Astrocyte of the cerebellum (primary cell): Measurements from ENCODE around the gene STAT4.

Experiments
- DNase-seq: peaks from one replicate; pipeline ENCODE4 v3.0.0-alpha.2; 2011; ENCODE audit warnings: low read depth
- H3K4me3 ChIP-seq: 2 replicates; pipeline ENCODE4 v1.5.1; 2011; ENCODE audit warnings: mild to moderate bottlenecking, low read depth, low read length, moderate library complexity
- in situ Hi-C: cut with HindIII; loops from 2 replicates; pipeline ENCODE4 v1.10.0; 2017; ENCODE audit warnings: low sequenced_read_pairs
- TF ChIP-seq, protein P1 (sequence below): IDR thresholded peaks from 2 replicates; pipeline ENCODE4 v1.5.1; 2012; ENCODE audit warnings: low read length, low read depth, moderate library complexity, mild to moderate bottlenecking; ENCODE audit errors: missing control alignments

STAT4 gene

DNA sequence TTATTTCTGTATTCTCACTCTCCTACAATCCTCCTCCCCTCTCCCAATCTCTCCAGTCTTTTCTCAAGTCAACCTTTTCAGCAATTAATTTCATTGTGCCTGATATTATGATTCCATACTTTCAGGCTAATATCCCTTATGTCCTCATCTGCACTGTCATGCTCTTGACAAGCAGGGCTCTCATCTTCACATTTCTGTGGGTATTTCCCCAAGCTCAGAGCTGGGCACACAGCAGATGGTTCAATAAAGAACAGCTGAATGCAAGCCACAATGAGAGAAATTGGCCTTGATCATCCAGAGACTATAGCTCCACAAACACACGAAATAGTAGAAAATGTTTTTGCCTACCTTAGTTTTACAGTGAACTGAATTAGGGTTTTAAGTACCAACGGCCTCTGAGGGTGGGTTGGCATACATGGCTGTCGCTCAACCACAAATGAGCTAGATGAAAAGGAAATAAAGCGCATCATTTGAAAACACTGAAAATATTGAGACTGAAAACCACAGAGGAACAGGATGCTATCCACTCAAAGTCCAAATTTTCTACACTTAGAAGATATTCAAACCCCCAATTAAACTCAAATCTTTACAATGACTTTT is 89.3 kb downstream of the STAT4 start:
- no peak overlapping the region for H3K4me3 ChIP-seq
- TF ChIP-seq, protein P1, sequence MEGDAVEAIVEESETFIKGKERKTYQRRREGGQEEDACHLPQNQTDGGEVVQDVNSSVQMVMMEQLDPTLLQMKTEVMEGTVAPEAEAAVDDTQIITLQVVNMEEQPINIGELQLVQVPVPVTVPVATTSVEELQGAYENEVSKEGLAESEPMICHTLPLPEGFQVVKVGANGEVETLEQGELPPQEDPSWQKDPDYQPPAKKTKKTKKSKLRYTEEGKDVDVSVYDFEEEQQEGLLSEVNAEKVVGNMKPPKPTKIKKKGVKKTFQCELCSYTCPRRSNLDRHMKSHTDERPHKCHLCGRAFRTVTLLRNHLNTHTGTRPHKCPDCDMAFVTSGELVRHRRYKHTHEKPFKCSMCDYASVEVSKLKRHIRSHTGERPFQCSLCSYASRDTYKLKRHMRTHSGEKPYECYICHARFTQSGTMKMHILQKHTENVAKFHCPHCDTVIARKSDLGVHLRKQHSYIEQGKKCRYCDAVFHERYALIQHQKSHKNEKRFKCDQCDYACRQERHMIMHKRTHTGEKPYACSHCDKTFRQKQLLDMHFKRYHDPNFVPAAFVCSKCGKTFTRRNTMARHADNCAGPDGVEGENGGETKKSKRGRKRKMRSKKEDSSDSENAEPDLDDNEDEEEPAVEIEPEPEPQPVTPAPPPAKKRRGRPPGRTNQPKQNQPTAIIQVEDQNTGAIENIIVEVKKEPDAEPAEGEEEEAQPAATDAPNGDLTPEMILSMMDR: no peak
- no peak for DNase-seq
- in situ Hi-C loops: no loop called here

DNA sequence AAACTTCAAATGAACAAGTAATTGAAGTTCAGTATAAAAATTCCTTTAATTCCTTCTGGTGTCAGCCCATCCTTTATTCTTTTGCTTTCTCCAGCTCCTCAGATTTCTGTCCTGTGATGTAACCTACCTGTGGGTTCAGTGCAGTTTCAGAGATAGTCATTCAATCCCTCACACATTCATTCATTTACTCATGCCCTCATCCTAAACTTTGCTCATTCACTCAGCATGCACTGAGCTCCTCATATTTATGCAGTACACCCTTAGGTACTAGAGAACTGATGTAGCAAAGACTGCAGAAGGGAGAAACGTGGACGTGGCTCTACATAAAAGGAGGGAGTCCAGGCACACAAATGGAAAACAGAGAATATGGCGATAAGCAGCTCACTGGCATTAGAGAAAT is 91.5 kb downstream of the STAT4 start:
- in situ Hi-C loops: no loop called here
- DNase-seq: no peak
- H3K4me3 ChIP-seq: no peak overlapping the region
- TF ChIP-seq, protein P1: no peak

DNA sequence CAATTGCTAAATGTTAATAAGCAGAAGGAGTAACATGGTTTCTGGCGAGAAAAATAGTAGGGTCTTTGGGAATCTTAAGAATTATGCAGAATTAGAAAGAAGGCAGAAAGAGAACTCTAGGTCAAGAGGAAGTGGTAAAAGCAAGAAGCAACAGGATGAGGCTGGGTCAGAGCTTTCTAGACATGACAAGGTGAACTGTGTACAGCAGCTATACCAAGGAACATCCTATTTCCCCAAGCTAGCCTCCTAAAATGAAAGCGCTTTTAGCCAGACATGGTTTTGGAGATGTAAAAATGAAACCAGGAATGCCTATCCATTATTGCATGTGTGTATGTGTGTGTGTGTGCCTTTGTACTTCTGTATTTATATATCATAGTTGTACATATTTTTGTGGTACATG is 94.6 kb downstream of the STAT4 start:
- no peak for DNase-seq
- TF ChIP-seq, protein P1: no peak
- H3K4me3 ChIP-seq: no peak overlapping the region
- in situ Hi-C loops: no loop called here

DNA sequence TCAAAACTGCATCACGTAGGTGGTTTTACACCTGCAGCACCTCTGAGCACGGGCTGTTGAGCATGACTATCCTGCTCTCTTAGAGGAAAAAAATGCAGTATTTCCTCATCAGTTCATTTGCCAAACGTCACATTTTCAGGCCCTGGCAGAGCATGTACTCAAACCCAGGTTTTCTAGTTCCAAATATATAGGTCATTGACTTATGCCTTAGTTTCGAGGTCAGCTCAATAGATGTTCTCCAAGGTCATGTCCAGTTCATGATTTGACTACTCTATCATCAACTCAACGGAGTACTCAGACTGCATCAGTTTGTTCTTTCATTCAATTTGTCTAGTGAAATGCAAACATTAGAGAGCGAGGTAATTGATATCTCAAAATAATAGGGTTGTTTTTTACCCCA is 97.5 kb downstream of the STAT4 start:
- H3K4me3 ChIP-seq: no peak overlapping the region
- TF ChIP-seq, protein P1: no peak
- DNase-seq: no peak
- in situ Hi-C loops: no loop called here

DNA sequence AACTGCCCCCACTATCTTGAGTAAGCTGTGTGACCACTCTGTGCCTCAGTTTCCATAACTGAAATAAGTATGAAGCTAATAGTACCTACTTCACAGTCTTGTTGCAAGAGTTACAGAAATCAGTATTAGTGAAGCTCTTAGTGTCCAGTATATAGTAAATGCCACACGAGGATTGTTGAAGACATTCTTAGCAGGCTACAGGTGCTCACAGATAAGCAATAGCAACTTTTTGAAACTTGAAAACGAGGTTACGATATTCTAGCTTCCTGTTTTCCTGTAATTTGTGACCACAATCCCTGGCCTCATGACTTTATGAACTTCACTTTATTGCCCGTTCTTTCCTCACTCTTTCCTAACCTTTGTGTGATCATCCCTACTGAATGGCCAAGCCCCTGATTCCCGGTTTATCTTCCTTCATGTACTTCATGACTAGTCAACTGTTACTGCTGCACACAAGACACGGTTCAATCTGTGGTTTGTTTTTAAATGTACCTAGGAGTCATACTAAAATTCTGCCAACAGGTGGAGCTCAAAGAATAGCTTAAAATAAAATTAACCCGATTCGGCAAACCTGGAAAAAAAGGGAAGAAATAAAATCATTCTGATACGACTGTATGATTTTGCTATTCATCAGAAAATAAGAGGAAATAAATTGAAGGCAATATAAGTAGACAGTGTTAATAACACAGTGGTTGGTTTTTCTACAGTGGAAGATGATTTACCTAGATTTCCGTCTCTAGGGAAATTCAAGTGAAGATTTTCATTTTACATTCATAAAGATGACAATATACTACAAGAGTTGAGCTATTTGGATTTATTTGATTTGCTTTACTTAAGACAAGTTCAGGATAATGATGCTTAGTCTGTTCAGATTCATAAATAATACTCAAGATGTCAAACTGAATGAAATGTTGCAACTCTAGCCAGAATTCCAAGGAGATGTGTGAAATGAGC is 98.7 kb downstream of the STAT4 start:
- DNase-seq: peak; percentile 59
- in situ Hi-C loops: no loop called here
- H3K4me3 ChIP-seq: no peak overlapping the region
- TF ChIP-seq, protein P1: peak; percentile 51

DNA sequence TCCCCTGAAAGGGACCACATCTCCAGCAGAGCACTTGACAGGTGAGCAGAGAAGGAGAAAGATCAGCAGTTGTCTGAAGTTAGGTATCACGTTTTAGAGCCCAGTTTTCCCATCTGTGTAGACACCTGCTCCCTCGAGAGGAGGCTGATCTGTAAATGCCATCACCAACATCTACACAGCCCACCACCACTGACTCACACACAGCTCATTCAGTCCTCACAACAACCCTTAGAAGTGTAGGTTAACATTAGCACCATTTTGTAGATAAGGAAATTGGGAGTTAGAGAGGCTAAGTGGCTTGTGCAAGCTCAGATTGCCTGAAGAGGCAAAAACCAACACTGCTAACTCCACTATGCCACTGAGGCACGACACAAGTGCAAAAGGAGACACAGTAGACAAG is 99.6 kb downstream of the STAT4 start:
- no peak overlapping the region for H3K4me3 ChIP-seq
- in situ Hi-C loops: no loop called here
- TF ChIP-seq, protein P1: no peak
- no peak for DNase-seq
